Kidney epithelial cell (primary cell): ENCODE data around the gene GABRR2. TPM values are rescaled to one million over a fixed set of nuclear protein-coding genes. Genes with fewer than 3 reads are reported as not detected.

Experiments
- DNase-seq: peaks from one replicate; pipeline ENCODE4 v3.0.0-alpha.2; 2010; ENCODE audit warnings: low read depth
- H3K27me3 ChIP-seq: 2 replicates; pipeline ENCODE4 v1.6.0; 2011; ENCODE audit warnings: low read length; ENCODE audit not compliant: control insufficient read depth, insufficient read depth
- H3K36me3 ChIP-seq: 2 replicates; pipeline ENCODE4 v1.5.1; 2011; ENCODE audit warnings: low read length; ENCODE audit not compliant: control insufficient read depth, insufficient read depth
- H3K4me3 ChIP-seq: 2 replicates; pipeline ENCODE4 v1.5.1; 2011; ENCODE audit warnings: low read depth, mild to moderate bottlenecking, control low read depth, low read length
- CTCF ChIP-seq: IDR thresholded peaks from 2 replicates; pipeline ENCODE4 v1.5.1; 2011; ENCODE audit warnings: mild to moderate bottlenecking, moderate library complexity, low read length, control low read depth, inconsistent platforms; ENCODE audit not compliant: insufficient read depth, poor library complexity, severe bottlenecking
- total RNA-seq: library from RNA; depleted of rRNA; stranded (reverse); fragments of >200 nt; gene quantifications from 2 replicates; pipeline ENCODE4 v1.2.3, GENCODE V29; 2015

The GABRR2 gene
- total RNA-seq, 1 donor from 2014 or later: not detected

DNA sequence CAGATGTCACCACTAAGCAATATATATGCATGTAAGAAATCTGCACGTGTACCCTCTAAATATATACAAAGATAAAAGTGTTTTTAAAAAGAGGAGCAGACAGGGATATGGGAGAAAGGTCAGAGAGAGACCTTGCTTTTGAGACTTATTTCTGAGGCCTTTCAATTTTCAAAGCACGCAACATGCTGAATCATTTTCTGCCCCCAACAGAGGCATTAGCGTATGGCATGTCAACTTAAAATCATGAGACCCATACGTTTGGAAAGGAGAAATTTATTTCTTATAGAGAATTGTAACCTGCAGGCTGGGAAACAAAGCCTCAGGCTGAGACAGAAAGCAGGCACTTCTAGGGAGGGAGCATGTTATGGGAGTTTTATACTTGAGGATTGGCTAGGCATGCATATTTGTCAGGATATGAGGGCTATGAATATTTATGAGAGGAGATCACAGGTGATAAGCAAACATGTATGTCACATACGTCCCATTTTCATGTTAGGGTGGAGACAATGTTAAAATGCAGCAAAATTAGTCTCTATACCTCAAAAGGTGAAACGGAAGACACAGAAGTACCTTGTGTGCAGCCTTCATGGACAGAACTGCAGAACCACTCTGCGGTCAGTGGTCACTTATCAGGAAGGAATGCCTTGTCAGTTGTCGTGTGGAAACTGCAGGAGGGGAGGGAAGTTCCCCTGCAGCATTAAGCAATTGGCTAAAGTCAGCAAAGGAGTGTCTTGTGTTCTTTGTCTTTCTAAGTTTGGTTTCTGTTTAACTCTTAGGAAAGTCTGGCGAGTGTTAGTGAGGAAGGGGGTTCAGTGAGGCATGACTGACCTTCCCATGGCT lies 6.3 kb upstream of the GABRR2 start:
- no peak overlapping the region for H3K4me3 ChIP-seq
- no peak for DNase-seq
- no peaks in the 10 kb centered on the region for H3K27me3 ChIP-seq
- no peak for TF ChIP-seq CTCF
- no peaks in the 10 kb centered on the region for H3K36me3 ChIP-seq

- H3K4me3 ChIP-seq: no peak overlapping the region
- TF ChIP-seq CTCF: no peak
- no peaks in the 10 kb centered on the region for H3K36me3 ChIP-seq
- H3K27me3 ChIP-seq: no peaks in the 10 kb centered on the region
- no peak for DNase-seq
Observed at GRCh38 chr6:89320012-89320559, 5.0 kb upstream of the GABRR2 start.

- no peak for DNase-seq
- H3K27me3 ChIP-seq: no peaks in the 10 kb centered on the region
- no peak for TF ChIP-seq CTCF
- H3K4me3 ChIP-seq: no peak overlapping the region
- H3K36me3 ChIP-seq: no peaks in the 10 kb centered on the region
Observed at GRCh38 chr6:89317067-89317466, 2.0 kb upstream of the GABRR2 start.

DNA sequence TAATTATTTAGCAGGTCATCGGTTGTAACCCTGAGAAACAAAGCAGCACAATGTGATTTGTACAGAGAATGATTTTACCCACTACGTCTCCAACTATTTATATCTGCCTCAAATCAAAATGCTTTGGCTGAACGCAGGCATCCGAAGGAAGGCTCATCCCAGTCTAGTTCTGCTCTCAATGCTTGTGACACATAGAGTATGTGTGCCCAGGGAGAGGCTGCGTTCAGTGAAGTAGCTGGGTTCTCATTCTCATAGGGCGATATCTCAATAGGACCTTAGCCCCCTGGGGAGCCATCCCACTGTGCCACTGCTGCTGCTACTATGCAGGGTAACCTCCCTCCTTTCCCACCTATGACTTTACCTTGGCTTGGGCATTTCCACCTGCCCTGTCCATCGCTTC lies 407 bp downstream of the GABRR2 start:
- TF ChIP-seq CTCF: no peak

DNA sequence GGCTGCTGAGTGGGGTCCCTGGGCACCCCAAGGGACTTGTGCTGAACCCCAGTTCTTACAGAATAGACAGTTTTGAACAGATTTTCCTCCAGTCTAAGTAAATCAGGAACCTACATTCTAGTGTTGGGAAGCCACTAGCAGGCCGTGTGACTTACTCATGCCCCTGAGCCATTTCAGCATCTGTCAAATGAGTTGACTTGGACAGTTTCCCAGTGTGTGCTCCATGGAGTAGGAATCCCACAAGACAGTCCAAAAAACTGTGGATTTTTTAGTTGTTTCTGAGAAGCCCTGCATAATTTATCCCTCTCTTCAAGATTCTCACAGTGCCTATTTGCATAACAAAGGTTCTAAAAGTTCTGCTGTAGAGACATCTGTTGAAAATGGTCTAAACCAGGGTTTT lies 2.1 kb downstream of the GABRR2 start:
- H3K4me3 ChIP-seq: no peak overlapping the region
- no peak for TF ChIP-seq CTCF
- H3K27me3 ChIP-seq: no peaks in the 10 kb centered on the region
- DNase-seq: no peak
- H3K36me3 ChIP-seq: no peaks in the 10 kb centered on the region

More for the DNA sequence above, 407 bp downstream of the GABRR2 start:
- DNase-seq: no peak
- H3K27me3 ChIP-seq: no peaks in the 10 kb centered on the region
- H3K36me3 ChIP-seq: no peaks in the 10 kb centered on the region
- H3K4me3 ChIP-seq: no peak overlapping the region
